Measurements from ENCODE around the gene HMX3. TPM values are rescaled to one million over a fixed set of nuclear protein-coding genes. Genes with fewer than 3 reads are reported as not detected.

The HMX3 gene
- total and polyA plus RNA-seq, 2 of the 13 experiments (the other 11 are each of a cell fraction or from before 2014, with no cell fraction given): not detected

GRCh38 chr10:123153486-123154091 is 17.8 kb downstream of the HMX3 start (continued):
- TF ChIP-seq ZNF607 (CRISPR knock-in tag; IDR thresholded peaks at IDR 0.05; ENCODE audit: borderline replicate concordance) (0 out of 2 replicates have a peak, but pooled peaks have one; percentile 7), ZNF205 (CRISPR knock-in tag; IDR thresholded peaks at IDR 0.05) (no peak), ZNF276 (CRISPR knock-in tag; IDR thresholded peaks at IDR 0.05; ENCODE audit: low read depth) (no peak), NBN (conservative IDR thresholded peaks at IDR 0.05) (no peak), ZBTB3 (CRISPR knock-in tag; IDR thresholded peaks at IDR 0.05; ENCODE audit: borderline replicate concordance, low read depth) (no peak), ZFP62 (CRISPR knock-in tag; IDR thresholded peaks at IDR 0.05) (0 out of 2 replicates have a peak, but pooled peaks have one; percentile 90), E2F2 (CRISPR knock-in tag; IDR thresholded peaks at IDR 0.05; ENCODE audit: borderline replicate concordance) (0 out of 2 replicates have a peak, but pooled peaks have one; percentile 71), CBX2 (IDR thresholded peaks at IDR 0.05; ENCODE audit: low read depth, low read length) (peak; percentile 46; the same call in 1 of the 2 replicates), CBX2 (CRISPR knock-in tag; IDR thresholded peaks at IDR 0.05; ENCODE audit: low read depth) (no peak), PHB2 (IDR thresholded peaks at IDR 0.05; ENCODE audit: partially characterized antibody) (no peak), ZNF597 (CRISPR knock-in tag; IDR thresholded peaks at IDR 0.05) (no peak), REL (CRISPR knock-in tag; conservative IDR thresholded peaks at IDR 0.05) (0 out of 2 replicates have a peak, but pooled peaks have one; percentile 14), ZBTB25 (CRISPR knock-in tag; IDR thresholded peaks at IDR 0.05) (no peak), MAFK (conservative IDR thresholded peaks at IDR 0.05 in 1 of 2, IDR thresholded peaks at IDR 0.05 in 1 of 2; ENCODE audit: low read length in 2 of 2) (no peak), ZIK1 (CRISPR knock-in tag; IDR thresholded peaks at IDR 0.05; ENCODE audit: borderline replicate concordance, low read depth) (no peak), MTA1 (CRISPR knock-in tag; IDR thresholded peaks at IDR 0.05; ENCODE audit: borderline replicate concordance) (no peak), ARHGAP35 (CRISPR knock-in tag; IDR thresholded peaks at IDR 0.05; ENCODE audit: borderline replicate concordance) (no peak), MXD4 (CRISPR knock-in tag; IDR thresholded peaks at IDR 0.05) (no peak), ZSCAN31 (CRISPR knock-in tag; IDR thresholded peaks at IDR 0.05; ENCODE audit: low read depth) (no peak)
